HG03442 (cell line): ENCODE results near the gene COPS6.

ENCODE experiments used
- ATAC-seq: cut with Tn5 transposase; IDR thresholded peaks from one replicate; pipeline ENCODE4 v1.9.1; 2021; ENCODE audit warnings: mild to moderate bottlenecking, moderate library complexity; ENCODE audit not compliant: unreplicated experiment

Gene COPS6

DNA sequence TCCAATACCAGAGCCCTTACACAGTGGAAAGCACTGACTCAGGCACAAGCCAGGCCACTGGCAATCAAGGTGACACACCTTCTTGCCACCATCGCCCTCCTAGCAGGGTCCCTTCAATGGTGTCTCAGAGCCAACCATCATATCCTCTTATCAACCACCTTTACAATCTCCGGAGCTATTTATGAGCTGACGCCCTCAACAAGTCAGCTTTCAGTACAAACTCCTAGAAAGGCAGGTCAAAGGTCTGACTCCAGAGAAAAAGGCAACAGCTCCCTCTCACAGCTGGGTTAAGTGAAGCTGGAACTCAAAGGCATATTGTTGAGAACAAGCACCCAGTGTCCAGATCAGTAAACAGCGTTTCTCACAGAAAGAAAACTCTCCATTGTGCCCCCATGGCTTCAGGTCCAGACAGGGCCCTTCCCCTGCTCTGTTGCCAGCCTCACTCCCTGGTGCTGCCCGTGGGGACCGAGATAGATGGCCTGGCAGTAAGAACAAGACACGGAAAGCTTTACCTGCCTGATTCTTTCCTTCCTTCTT, 9.7 kb upstream of the COPS6 start:
- ATAC-seq: no peak

DNA sequence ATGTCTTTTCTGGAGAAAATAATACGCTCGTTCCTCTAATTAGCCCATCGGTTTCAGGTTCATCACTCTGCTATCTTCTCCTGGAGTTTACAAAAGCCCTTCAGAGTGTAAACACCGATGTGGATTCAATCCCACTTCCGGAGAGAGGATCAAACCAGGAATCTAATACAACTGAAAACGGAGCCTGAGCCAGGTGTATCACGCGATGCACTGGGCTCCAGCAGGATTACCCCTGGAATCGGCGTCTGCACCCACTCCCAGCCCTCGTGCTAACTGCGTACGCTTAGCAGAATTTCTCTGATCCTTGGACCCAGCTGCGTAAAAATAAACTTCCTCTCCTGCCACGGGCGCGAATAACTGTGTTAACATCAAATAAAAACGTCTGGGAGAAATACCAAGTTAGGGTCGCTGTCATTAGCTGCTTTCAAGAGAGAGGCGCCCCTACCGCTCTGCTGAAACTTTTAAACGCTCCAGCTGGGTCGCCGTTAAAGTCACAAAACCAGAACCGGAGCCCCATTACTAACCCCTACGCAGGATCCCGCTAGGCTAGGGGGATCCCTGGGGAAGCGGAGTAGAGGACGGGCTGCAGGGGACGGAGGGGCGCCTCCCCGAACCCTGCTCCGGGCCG, 7.7 kb upstream of the COPS6 start:
- no peak for ATAC-seq

DNA sequence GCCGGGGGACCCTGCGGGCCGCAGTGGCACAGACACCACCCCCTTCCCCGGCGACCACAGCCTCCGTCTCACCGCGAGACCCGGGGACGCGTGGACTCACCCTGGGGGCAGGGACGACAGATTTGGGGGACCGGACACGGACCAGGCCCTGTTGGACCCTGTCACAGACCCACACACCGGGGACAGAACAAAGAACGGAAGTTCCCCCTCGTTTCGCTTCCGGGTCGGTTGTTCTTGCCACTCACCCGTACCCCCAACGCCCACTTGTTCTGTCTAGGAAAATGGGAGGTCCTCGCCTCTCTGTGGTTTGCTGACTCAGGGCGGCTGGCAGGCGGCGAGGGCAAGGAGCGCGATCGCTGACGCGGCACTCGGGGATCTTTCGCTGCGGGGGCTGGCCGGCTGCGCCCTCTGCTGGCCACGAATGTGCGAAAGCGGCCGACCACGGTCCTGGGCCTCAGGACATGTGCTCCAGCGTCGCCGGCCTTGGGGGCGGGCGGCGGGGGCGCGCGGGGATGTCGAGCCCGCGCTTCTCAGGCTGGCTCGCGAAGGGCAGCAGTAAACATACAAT, 7.2 kb upstream of the COPS6 start, which contains the start of gene ZNF3:
Gene ZNF3 (minus strand): TSS at position 189 of the 568 bp plus-strand sequence. CDS start 4,366 bp downstream, outside the sequence.
- peak; percentile 76 for ATAC-seq

DNA sequence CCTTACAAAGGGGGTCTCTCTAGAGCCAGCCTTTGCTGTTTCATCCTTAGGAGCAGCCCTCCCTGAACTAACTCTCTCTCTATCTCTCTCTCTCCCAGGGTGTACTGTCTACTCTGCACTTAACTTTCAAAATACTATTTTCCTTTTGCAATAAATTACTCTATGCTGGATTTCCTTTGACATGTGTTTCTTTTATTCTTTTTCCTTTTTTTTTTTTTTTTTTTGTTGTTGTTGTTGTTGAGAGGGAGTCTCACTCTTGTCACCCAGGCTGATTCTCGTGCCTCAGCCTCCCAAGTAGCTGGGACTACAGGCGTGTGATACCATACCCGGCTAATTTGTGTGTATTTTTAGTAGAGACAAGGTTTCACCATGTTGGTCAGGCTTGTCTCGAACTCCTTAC, 5.8 kb upstream of the COPS6 start:
- ATAC-seq: no peak

DNA sequence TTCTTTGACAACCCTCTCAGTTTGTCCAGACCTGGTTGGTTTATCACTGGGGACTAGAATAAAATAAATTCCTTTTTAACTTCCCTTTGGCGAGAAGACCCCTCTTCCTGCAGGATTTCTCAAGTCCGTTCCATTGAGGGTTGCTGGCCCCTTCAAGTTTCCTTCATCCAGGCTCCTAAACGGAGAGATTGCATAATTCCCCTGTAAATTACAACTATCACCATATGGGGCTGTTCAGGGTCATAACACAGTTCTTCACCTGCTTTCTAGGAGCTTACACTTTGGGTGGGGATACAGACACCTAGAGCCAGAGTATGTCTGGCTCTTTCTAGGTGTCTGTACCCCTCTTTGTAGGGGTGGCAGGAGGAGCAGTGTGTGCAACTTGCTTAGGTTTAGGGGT, 3.3 kb upstream of the COPS6 start:
- no peak for ATAC-seq

DNA sequence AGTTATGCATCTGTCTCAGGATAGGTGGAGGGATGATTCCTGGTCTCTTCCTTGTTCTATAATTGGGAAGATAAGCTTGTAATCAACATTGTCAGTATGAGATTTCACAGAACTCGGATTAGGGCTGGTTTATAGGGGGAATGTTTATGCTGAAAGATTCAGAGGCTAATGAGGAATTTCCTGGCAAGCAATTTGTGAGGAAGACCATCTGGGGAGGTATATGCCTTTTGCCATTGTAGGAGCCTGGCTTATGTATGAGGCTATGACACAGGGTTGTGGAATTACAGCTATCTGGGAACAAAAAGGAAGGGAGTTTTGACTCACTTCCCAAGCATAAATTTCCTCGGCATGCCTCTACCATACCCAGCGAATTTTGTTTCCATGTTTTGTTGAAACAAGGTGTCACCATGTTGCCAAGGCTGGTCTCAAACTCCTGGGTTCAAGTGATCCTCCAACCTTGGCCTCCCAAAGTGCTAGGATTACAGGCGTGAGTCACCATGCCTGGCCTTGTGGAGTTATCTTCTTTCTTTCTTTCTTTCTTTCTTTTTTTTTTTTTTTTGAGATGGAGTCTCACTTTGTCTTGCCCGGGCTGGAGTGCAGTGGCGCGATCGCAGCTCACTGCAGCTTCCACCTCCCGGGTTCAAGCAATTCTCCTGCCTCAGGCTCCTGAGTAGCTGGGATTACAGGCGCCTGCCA, 1.6 kb upstream of the COPS6 start:
- ATAC-seq: no peak

DNA sequence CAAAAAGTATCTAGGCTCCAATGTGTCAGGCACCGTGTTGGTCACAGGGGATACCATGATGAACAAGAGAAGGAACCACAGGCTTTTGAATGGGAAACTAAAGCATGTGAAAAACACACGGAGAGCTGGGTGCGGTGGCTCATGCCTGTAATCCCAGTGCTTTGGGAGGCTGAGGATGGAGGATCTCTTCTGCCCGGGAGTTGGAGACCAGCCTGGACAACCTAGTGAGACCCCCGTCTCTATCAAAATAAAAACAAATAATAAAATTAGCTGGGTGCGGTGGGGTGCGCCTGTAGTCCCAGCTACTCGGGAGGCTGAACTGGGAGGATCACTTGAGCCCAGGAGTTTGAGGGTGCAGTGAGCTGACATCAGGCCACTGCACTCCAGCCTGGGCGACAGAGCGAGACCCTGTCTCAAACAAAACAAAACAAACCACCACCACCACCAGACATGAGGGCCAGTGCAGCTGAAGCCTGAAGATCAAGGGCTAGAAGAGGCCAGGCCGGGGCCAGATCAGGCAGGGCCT, 611 bp upstream of the COPS6 start:
- ATAC-seq: no peak

DNA sequence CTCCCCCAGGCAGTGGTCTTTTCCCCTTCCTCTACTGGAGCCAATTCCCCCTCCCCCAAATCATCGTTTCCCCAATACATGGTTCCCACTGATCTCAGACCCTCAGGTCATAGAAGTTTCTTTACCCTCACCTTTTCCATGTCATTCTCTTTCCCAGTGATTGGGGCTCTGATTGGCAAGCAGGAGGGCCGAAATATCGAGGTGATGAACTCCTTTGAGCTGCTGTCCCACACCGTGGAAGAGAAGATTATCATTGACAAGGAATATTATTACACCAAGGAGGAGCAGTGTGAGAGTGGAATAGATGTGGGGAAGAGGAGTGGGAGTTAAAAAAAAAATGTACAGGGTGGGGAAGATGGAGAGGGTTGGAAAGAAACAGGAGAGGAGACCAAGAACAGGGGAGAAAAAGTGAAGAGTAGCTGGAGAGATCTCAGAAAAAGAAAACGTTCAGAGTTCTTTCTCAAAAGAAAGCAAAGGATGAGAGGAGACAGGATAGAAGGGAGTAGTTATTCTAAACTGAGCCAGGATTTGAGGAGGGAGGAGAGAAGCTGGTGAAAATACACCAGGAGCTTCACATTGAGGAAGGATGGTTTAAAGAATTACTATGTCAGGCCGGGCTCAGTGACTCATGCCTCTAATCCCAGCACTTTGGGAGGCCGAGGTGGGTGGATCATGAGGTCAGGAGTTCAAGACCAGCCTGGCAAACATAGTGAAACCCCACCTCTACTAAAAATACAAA, 858 bp downstream of the COPS6 start:
- ATAC-seq: no peak

DNA sequence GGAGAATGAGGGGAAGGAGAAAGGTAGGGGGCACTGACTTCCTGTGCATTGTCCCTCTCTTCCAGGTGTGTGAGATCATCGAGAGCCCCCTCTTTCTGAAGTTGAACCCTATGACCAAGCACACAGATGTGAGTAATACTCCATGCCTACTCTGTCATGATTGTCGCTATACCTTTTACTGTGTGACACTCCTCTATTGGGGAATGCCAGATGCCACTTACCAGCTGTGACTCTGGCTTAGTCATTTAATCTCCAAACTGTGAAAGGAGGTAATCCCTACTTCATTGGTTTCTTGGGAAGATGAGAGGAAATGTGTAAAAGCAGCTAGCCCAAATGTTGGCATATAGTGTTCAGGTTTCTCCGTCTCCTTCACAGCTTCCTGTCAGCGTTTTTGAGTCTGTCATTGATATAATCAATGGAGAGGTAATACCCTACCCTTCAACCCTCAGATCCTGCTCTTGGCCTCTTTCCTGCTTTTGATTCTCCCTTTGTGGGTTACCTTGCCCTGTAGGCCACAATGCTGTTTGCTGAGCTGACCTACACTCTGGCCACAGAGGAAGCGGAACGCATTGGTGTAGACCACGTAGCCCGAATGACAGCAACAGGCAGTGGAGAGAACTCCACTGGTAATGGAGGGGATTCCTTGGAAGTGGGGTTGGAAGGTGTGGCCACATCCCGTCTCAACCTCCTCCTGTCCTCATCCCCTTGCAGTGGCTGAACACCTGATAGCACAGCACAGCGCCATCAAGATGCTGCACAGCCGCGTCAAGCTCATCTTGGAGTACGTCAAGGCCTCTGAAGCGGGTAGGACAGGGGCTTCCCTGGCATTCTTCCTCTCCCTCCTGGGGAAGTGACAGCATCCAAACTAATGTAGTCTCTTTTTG, 2.0 kb downstream of the COPS6 start:
- ATAC-seq: no peak

DNA sequence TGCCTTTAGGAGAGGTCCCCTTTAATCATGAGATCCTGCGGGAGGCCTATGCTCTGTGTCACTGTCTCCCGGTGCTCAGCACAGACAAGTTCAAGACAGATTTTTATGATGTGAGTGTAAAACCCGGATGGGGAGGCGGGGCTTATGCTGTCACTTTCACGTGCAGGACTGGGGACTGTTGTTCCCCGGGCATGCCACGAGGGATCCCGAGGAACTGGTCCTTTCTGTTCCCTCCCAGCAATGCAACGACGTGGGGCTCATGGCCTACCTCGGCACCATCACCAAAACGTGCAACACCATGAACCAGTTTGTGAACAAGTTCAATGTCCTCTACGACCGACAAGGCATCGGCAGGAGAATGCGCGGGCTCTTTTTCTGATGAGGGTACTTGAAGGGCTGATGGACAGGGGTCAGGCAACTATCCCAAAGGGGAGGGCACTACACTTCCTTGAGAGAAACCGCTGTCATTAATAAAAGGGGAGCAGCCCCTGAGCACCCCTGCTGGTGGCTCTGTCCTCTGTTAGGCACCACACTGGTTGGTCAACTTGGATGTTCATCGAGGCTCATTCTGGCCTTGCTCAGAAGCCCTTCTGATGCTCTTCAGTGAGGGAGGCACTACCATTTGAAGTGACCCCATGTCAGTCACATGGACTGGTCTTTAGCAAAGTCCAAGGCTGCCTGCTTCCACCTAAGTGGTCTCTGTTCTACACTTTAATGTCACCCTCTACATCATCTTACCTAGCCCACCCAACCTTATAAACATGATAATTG, 2.8 kb downstream of the COPS6 start:
- ATAC-seq: no peak

DNA sequence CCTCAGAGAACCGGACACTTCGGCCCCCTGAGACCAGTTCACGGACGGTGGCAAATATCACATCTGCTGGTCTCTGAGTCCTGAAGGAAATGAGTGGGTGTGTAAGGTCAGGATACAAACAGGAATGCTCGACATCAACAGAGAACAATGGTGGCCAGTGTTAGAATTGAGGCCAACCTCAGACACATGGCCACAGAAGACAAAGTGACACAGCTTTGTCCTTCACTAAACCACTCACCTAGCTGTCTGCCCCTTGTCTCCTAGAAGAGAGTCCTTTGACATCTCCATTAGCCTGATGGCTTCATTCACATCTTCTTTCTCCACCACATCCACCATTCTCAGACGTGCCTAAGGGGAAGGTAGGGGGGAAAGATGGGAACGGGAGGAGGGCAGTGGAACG, 4.3 kb downstream of the COPS6 start:
- no peak for ATAC-seq

DNA sequence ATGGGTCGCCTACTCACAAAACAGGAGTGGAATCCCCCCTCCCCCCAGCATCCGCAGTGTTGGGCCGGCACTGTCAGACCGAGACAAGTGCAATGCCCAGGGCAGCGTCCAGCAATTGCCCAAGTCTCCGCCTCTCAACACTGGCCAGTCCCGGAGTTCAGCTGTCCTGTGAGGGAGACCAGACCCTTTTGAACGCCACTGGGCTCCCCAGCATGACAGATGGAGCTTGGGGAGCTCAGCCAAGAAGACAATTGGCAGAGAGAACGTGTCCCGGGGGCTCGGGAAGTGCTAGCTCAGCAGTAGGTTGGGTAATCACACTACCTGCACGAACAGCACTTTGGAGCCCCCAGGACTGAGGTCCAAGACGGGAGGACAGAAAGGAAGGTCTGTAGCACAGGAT, 4.7 kb downstream of the COPS6 start:
- no peak for ATAC-seq

DNA sequence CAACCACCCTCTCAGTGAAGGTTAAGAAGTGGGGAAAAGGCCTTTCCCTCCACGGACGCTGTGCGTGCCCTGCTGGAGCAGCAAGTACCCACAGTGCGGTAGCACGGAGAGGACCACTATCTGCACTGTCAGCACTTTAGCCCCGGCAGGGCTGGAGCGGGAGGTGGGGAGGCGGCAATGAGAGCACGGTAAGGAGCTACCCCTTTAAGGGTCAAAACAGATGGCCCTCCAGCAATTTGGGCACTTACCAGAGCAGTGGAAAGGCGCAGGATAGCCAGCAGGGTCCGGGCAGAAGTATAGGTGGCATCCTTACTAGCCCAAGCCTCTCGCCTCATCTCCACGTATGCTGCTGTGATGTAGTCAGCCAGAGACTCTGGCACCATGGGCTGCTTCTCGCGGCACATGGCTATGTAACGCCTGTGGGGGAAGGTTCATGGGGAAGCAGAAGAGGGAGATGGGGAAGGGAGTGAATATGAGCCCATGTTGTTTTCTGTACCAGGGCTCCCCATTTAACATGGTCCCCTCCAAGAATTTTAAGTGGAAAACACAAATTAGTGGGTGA, 5.2 kb downstream of the COPS6 start:
- no peak for ATAC-seq

DNA sequence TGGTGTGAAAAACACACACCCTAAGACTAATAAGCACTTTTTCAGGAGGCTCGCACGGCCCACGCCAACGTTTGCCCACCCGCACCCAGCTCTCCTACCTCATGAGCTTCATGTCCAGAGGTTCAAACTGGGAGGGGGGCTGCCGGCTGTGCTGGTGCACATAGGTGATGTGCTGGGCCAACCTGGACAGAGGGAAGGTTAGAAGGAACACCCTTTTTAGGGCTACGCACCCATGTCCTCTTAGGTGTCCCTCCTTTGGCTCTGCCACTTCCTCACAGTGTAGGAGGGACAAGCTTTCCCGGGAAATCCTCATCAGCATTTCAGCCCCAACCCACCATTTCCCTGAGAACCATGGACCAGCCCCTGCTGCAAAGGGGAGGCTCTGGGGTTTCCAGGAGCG, 6.5 kb downstream of the COPS6 start:
- no peak for ATAC-seq

DNA sequence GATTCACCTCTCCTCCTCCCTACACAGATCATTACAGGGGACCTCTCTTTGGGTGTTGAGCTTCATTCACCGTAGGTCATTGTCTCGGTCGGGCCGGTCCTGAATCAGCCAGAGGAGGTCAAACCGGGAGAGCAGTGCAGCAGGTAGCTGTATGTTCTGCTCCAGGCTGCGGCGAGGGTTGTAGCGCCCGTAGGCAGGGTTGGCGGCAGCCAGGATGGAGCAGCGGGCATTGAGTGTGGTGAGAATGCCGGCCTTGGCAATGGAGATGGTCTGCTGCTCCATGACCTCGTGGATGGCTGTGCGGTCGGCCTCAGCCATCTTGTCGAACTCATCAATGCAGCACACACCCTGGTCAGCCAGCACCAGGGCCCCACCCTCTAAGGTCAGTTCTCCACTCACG, 6.9 kb downstream of the COPS6 start:
- no peak for ATAC-seq

DNA sequence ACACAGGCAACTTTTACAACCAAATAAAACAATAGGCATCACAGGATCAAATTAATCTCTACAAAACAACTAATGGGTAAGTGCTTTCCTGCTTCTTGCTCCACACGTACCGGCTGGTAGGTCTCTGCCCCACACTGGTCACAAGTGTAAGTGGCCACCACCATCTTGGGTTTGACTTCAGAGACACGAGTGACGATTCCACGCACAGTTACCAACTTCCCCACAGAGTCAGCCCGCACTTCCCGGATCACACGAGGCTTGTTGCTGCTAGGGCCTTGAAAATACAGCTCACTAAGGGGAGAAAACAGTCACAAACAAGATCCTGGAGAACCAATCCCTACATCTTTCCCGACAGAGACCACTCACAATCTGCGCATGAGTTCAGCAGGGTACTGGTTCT, 10.1 kb downstream of the COPS6 start:
- ATAC-seq: no peak

DNA sequence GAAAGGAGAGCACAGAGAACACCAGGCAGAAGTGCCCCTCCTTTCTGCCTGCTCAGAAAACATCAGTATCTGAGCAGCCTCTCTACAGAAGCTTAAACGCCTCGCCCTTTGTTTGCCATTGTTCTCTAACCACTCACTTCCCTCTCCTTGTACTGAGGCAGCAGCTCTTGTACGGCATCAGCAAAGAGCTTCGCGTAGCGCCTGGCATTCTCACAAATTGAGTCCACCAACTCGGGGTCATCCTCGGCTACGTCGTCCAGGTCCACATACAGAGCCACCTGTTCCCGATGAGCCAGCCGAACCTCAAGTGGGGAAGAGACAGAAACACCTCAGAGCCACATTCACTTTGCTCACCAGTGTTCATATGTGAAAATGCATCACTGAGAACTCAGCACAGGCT, 10.7 kb downstream of the COPS6 start:
- ATAC-seq: no peak

DNA sequence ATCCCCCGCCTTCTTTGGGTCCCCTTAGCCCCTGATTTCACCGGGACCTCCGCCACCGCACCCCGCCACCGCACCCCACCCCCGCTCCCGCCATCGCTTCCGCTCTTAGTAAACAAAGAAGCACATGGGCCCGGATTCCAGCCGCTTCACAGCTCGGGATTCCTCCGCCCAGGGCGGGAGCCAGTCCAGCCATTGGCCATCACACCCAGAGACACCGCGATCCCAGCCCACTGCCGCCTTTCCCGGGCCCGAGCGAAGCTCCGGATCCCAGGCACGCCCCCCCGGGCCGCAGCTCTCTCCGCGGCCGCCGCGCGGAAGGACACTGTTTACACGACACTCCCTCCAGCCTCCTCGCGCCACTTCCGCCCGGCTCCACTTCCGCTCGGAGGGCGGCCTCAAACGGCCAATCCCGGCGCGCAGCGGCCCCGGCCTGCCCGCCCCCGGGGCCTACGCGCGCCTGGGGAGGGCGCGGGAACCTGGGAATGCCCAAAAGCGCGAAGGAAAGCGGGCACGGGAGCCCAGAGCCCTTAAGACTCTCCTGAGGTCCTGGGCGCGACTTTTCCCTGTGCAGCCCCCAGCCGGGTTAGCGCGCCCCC, 11.7 kb downstream of the COPS6 start:
- ATAC-seq: peak; percentile 61
